ENCODE measurements around the gene TRIM38.

The TRIM38 gene

GRCh38 chr6:25951296-25952032 is 11.1 kb upstream of the TRIM38 start:
- DNase-seq (ENCODE audit: insufficient read length, low spot score) (no peak), FAIRE-seq (no peak)
- no peak for TF ChIP-seq CTCF (IDR thresholded peaks at IDR 0.05; ENCODE audit: insufficient read depth, missing control alignments)

- FAIRE-seq (no peak), DNase-seq (ENCODE audit: insufficient read length, low spot score) (no peak)
- TF ChIP-seq CTCF (IDR thresholded peaks at IDR 0.05; ENCODE audit: insufficient read depth, missing control alignments): no peak
Observed at GRCh38 chr6:25952535-25952934, 10.1 kb upstream of the TRIM38 start.

DNA sequence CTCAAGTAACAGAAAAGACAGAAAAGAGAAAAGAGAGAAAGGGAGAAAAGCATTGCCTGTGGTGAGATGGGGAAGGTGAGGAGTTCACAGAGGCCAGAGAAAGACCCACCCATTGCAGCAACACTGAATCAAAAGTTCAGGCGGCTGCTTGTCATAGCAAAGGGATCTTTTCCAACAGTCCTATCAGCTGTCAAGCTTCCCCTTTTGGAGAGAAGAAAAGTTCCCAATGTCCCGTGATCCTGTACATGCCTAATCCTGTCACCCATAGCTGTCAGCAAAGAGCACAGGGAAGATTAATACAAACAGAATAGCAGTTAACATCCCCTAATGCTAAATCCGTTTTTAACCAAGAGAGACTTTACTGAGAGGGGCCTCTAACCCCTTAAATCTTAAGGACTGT is 8.9 kb upstream of the TRIM38 start:
- DNase-seq (ENCODE audit: insufficient read length, low spot score): no peak
- no peak for FAIRE-seq
- TF ChIP-seq CTCF (IDR thresholded peaks at IDR 0.05; ENCODE audit: insufficient read depth, missing control alignments): no peak

DNA sequence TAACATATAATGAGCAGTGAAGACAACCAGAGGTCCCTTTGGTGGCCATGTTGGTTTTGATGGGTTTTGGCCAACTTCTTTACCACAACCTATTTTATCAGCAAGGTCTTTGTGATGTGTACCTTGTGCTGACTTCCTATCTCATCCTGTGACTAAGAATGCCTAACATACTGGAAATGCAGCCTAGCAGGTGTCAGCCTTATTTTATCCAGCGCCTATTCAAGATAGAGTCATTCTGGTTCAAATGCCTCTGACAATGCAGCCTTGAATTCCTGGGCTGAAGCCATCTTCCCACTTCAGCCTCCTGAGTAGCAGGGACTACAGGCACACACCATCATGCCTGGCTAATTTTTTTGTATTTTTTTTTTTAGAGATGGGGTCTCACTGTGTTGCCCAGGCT is 7.8 kb upstream of the TRIM38 start:
- no peak for FAIRE-seq
- TF ChIP-seq CTCF (IDR thresholded peaks at IDR 0.05; ENCODE audit: insufficient read depth, missing control alignments): no peak
- no peak for DNase-seq (ENCODE audit: insufficient read length, low spot score)

GRCh38 chr6:25956226-25956625 is 6.4 kb upstream of the TRIM38 start:
- DNase-seq (ENCODE audit: insufficient read length, low spot score) (no peak), FAIRE-seq (no peak)
- TF ChIP-seq CTCF (IDR thresholded peaks at IDR 0.05; ENCODE audit: insufficient read depth, missing control alignments): no peak

DNA sequence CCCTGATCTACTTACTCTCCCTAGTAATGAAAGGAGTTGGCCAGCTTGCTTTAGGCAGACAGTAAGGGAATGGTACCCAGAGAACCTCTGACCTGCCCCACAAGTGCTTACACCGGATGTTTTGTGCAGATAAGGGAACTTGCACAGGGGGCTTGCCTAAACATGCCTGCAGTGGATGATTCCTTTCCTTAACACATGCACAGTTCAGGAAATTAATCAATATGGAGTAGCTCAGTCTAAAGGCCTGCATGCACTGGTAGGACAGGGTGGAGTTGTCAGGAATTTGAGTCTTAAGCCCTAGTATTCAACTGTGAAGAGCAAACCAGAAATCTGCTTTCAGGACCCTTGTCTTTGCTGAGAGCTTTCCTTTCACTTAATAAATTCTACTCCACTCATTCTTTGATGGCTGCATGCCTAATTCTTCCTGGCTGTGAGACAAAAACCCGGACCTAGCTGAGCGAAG is 3.9 kb upstream of the TRIM38 start:
- DNase-seq (ENCODE audit: insufficient read length, low spot score) (no peak), FAIRE-seq (no peak)
- TF ChIP-seq CTCF (IDR thresholded peaks at IDR 0.05; ENCODE audit: insufficient read depth, missing control alignments): no peak

GRCh38 chr6:25959890-25960536 is 2.6 kb upstream of the TRIM38 start:
- no peak for FAIRE-seq
- no peak for DNase-seq (ENCODE audit: insufficient read length, low spot score)
- no peak for TF ChIP-seq CTCF (IDR thresholded peaks at IDR 0.05; ENCODE audit: insufficient read depth, missing control alignments)
